Ovary (tissue), 3 donors: ENCODE measurements around the gene EPS8.

Experiments
- POLR2A ChIP-seq: fragments of 450-650 bp; IDR thresholded peaks from one replicate; pipeline ENCODE4 v1.6.1; 2017; ENCODE audit warnings: antibody characterized with exemption, mild to moderate bottlenecking, moderate library complexity
- TF ChIP-seq, protein P1 (sequence below), 3 donors: fragments of 450-650 bp in 2 of 3; fragments of 200-600 bp in 1 of 3; IDR thresholded peaks; one replicate each; pipeline versions ENCODE4 v1.5.1 to v1.8.0; 2016 to 2022; ENCODE audit warnings: antibody characterized with exemption in 3 of 3, mild to moderate bottlenecking in 1 of 3
- donor health status: DM: no; HTN: no; CAD: no.

DNA sequence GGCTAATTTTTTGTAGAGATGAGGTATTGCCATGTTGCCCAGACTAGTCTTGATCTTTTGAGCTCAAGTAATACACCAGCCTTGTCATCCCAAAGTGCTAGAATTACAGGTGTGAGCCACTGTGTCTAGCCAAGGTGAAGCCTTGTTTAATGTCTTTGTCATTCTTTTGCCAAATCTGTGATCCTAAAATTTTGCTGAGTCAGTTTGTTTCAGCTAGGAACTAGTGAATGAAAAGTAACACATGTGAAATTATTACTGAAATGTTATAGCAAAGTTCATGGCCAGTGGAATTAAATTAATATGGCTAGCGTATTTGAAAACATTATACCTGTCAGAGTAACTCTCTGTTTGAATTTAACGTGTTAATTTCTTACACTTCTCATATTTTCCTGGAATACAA is 26.5 kb upstream of the EPS8 start:
- TF ChIP-seq, protein P1, sequence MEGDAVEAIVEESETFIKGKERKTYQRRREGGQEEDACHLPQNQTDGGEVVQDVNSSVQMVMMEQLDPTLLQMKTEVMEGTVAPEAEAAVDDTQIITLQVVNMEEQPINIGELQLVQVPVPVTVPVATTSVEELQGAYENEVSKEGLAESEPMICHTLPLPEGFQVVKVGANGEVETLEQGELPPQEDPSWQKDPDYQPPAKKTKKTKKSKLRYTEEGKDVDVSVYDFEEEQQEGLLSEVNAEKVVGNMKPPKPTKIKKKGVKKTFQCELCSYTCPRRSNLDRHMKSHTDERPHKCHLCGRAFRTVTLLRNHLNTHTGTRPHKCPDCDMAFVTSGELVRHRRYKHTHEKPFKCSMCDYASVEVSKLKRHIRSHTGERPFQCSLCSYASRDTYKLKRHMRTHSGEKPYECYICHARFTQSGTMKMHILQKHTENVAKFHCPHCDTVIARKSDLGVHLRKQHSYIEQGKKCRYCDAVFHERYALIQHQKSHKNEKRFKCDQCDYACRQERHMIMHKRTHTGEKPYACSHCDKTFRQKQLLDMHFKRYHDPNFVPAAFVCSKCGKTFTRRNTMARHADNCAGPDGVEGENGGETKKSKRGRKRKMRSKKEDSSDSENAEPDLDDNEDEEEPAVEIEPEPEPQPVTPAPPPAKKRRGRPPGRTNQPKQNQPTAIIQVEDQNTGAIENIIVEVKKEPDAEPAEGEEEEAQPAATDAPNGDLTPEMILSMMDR (IDR thresholded peaks at IDR 0.05) = no peak
- no peak for TF ChIP-seq POLR2A
